HepG2 (cell line): ENCODE data around the gene DUSP8. TPM values are rescaled to one million over a fixed set of nuclear protein-coding genes. Genes with fewer than 3 reads are reported as not detected.

Source experiments
- AGO1 ChIP-seq: fragments of 200-400 bp; formaldehyde crosslinking; IDR thresholded peaks from 2 replicates; pipeline ENCODE4 v1.6.1; 2017; ENCODE audit warnings: mild to moderate bottlenecking, low read depth, low read length, moderate library complexity; ENCODE audit not compliant: poor library complexity, severe bottlenecking
- ATAD3A ChIP-seq: sonication (generic); formaldehyde crosslinking; IDR thresholded peaks from 2 replicates; pipeline ENCODE4 v1.4.0; 2020; ENCODE audit warnings: missing genetic modification reagents
- ATF1 ChIP-seq: IDR thresholded peaks from 2 replicates; pipeline ENCODE4 v1.6.1; 2016; ENCODE audit warnings: mild to moderate bottlenecking, control low read depth
- ATF6 ChIP-seq: sonication (generic); formaldehyde crosslinking; conservative IDR thresholded peaks from 2 replicates; pipeline ENCODE4 v1.4.0; 2020; ENCODE audit warnings: missing genetic modification reagents
- ATF7 ChIP-seq, 2 experiments: fragments of 450-650 bp in 1 of 2; sonication (generic) in 1 of 2; formaldehyde crosslinking in 1 of 2; IDR thresholded peaks; 2 replicates each; pipeline versions ENCODE4 v1.4.0 to v1.6.1; 2016 to 2020; ENCODE audit warnings: antibody characterized with exemption in 1 of 2, mild to moderate bottlenecking in 1 of 2, missing genetic modification reagents in 1 of 2
- HHEX ChIP-seq: IDR thresholded peaks from 2 replicates; pipeline ENCODE4 v1.6.1; 2016; ENCODE audit warnings: control low read depth
- HNRNPK ChIP-seq: fragments of 200-400 bp; formaldehyde crosslinking; IDR thresholded peaks from 2 replicates; pipeline ENCODE4 v1.6.1; 2018; ENCODE audit warnings: low read length, low read depth, moderate library complexity, mild to moderate bottlenecking; ENCODE audit not compliant: poor library complexity, severe bottlenecking
- HOXA3 ChIP-seq: sonication (generic); formaldehyde crosslinking; IDR thresholded peaks from 2 replicates; pipeline ENCODE4 v1.5.0; 2020; ENCODE audit warnings: missing genetic modification reagents
- ISX ChIP-seq: sonication (generic); formaldehyde crosslinking; conservative IDR thresholded peaks from 2 replicates; pipeline ENCODE4 v1.5.0; 2020; ENCODE audit warnings: missing genetic modification reagents
- KDM3A ChIP-seq: IDR thresholded peaks from 2 replicates; pipeline ENCODE4 v1.6.1; 2018; ENCODE audit warnings: low read depth, missing compliant biosample characterization
- NR1H2 ChIP-seq: sonication (generic); formaldehyde crosslinking; IDR thresholded peaks from 2 replicates; pipeline ENCODE4 v1.8.1; 2022; ENCODE audit warnings: low read depth, missing genetic modification reagents, borderline replicate concordance
- REPIN1 ChIP-seq: sonication (generic); formaldehyde crosslinking; IDR thresholded peaks from 2 replicates; pipeline ENCODE4 v1.8.0; 2022; ENCODE audit warnings: missing genetic modification reagents, low read depth, mild to moderate bottlenecking, borderline replicate concordance
- SCMH1 ChIP-seq: sonication (generic); formaldehyde crosslinking; IDR thresholded peaks from 2 replicates; pipeline ENCODE4 v1.9.0; 2021; ENCODE audit warnings: missing genetic modification reagents, mild to moderate bottlenecking, borderline replicate concordance
- STAT5B ChIP-seq: sonication (generic); formaldehyde crosslinking; IDR thresholded peaks from 2 replicates; pipeline ENCODE4 v1.4.0; 2020; ENCODE audit warnings: missing genetic modification reagents
- TCF7L2 ChIP-seq: IDR thresholded peaks from 2 replicates; pipeline ENCODE4 v1.6.1; 2011; ENCODE audit warnings: mild to moderate bottlenecking, low read depth, low read length, moderate library complexity
- WIZ ChIP-seq: sonication (generic); formaldehyde crosslinking; IDR thresholded peaks from 2 replicates; pipeline ENCODE4 v1.5.1; 2020; ENCODE audit warnings: mild to moderate bottlenecking, missing genetic modification reagents
- ZNF124 ChIP-seq: sonication (generic); formaldehyde crosslinking; IDR thresholded peaks from 2 replicates; pipeline ENCODE4 v1.4.0; 2020; ENCODE audit warnings: missing genetic modification reagents
- ZNF343 ChIP-seq: sonication (generic); formaldehyde crosslinking; IDR thresholded peaks from 2 replicates; pipeline ENCODE4 v1.4.0; 2020; ENCODE audit warnings: mild to moderate bottlenecking, missing genetic modification reagents
- ZNF367 ChIP-seq: sonication (generic); formaldehyde crosslinking; IDR thresholded peaks from 2 replicates; pipeline ENCODE4 v1.4.0; 2020; ENCODE audit warnings: missing genetic modification reagents, borderline replicate concordance
- ZNF558 ChIP-seq: sonication (generic); formaldehyde crosslinking; IDR thresholded peaks from 2 replicates; pipeline ENCODE4 v1.9.0; 2022; ENCODE audit warnings: mild to moderate bottlenecking, missing genetic modification reagents, borderline replicate concordance
- ZNF772 ChIP-seq: sonication (generic); formaldehyde crosslinking; IDR thresholded peaks from 2 replicates; pipeline ENCODE4 v1.5.0; 2020; ENCODE audit warnings: mild to moderate bottlenecking, missing genetic modification reagents
- ZNF780A ChIP-seq: sonication (generic); formaldehyde crosslinking; IDR thresholded peaks from 2 replicates; pipeline ENCODE4 v1.8.0; 2022; ENCODE audit warnings: mild to moderate bottlenecking, missing genetic modification reagents, moderate library complexity
- ZNF784 ChIP-seq: sonication (generic); formaldehyde crosslinking; IDR thresholded peaks from 2 replicates; pipeline ENCODE4 v1.5.1; 2020; ENCODE audit warnings: missing genetic modification reagents, mild to moderate bottlenecking, borderline replicate concordance
- polyA plus RNA-seq, 8 experiments: library from polyadenylated mRNA; depleted of rRNA in 3 of 8; stranded (reverse) in 7 of 8; unstranded in 1 of 8; fragments of >200 nt; fragmentation: Illumina TruSeq in 4 of 8; extraction: Trizol in 4 of 8; gene quantifications; 2 replicates each; pipeline versions ENCODE4 v1.2.1 to v1.2.3, GENCODE V29; 2011 to 2016; ENCODE audit warnings: low read depth in 4 of 8, missing spikeins in 1 of 8, mixed read lengths in 1 of 8; ENCODE audit not compliant: insufficient read depth in 1 of 8
- total RNA-seq, 5 experiments: library from RNA; depleted of rRNA; stranded (reverse); fragments of >200 nt; fragmentation: Illumina TruSeq; extraction: Trizol; gene quantifications; 2 replicates each; pipeline ENCODE4 v1.2.3, GENCODE V29; 2016; ENCODE audit warnings: low read depth in 1 of 5
- TF ChIP-seq, protein P1 (sequence below): sonication (generic); formaldehyde crosslinking; IDR thresholded peaks from 2 replicates; pipeline ENCODE4 v1.8.1; 2023; ENCODE audit warnings: mild to moderate bottlenecking, missing genetic modification reagents
- TF ChIP-seq, protein P2 (sequence below): sonication (generic); formaldehyde crosslinking; conservative IDR thresholded peaks from 2 replicates; pipeline ENCODE4 v1.8.0; 2022; ENCODE audit warnings: missing genetic modification reagents

DUSP8 gene
- total and polyA plus RNA-seq, 2 of the 13 experiments (the other 11 are each of a cell fraction or from before 2014, with no cell fraction given), result 1.8 to 8.0 TPM

GRCh38 chr11:1570896-1571759 lies 943 bp downstream of the DUSP8 start (continued):
- TF ChIP-seq ZNF558 (CRISPR knock-in tag), result 0 out of 2 replicates have a peak, but pooled peaks have one; percentile 33
- no peak for TF ChIP-seq ZNF780A (CRISPR knock-in tag)
- no peak for TF ChIP-seq ISX
- no peak for TF ChIP-seq ZNF784 (CRISPR knock-in tag)
- TF ChIP-seq TCF7L2, result no peak
- no peak for TF ChIP-seq ZNF124 (CRISPR knock-in tag)
- TF ChIP-seq WIZ (CRISPR knock-in tag), result no peak
- TF ChIP-seq STAT5B (CRISPR knock-in tag), result no peak
- peak; percentile 41 for TF ChIP-seq HNRNPK
- no peak for TF ChIP-seq ATF6 (CRISPR knock-in tag)
- 0 out of 2 replicates have a peak, but pooled peaks have one; percentile 12 for TF ChIP-seq HOXA3 (CRISPR knock-in tag)
- TF ChIP-seq ATAD3A (CRISPR knock-in tag), result no peak
- peak; percentile 74 for TF ChIP-seq AGO1
- TF ChIP-seq ZNF367, result no peak; the same call in 1 of the 2 replicates
- TF ChIP-seq REPIN1 (CRISPR knock-in tag), result no peak
- TF ChIP-seq NR1H2 (CRISPR knock-in tag), result no peak
- no peak for TF ChIP-seq ZNF343 (CRISPR knock-in tag)
- no peak for TF ChIP-seq HHEX (CRISPR knock-in tag)
- no peak for TF ChIP-seq ATF1 (CRISPR knock-in tag)
- TF ChIP-seq ZNF772 (CRISPR knock-in tag), result no peak
- no peak for TF ChIP-seq KDM3A
- TF ChIP-seq, protein P1, sequence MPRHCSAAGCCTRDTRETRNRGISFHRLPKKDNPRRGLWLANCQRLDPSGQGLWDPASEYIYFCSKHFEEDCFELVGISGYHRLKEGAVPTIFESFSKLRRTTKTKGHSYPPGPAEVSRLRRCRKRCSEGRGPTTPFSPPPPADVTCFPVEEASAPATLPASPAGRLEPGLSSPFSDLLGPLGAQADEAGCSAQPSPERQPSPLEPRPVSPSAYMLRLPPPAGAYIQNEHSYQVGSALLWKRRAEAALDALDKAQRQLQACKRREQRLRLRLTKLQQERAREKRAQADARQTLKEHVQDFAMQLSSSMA (CRISPR knock-in tag), result no peak
- TF ChIP-seq ATF7 (IDR thresholded peaks at IDR 0.05), result no peak
- no peak for TF ChIP-seq ATF7 (CRISPR knock-in tag; IDR thresholded peaks at IDR 0.05)
- TF ChIP-seq SCMH1 (CRISPR knock-in tag), result no peak
- TF ChIP-seq, protein P2, sequence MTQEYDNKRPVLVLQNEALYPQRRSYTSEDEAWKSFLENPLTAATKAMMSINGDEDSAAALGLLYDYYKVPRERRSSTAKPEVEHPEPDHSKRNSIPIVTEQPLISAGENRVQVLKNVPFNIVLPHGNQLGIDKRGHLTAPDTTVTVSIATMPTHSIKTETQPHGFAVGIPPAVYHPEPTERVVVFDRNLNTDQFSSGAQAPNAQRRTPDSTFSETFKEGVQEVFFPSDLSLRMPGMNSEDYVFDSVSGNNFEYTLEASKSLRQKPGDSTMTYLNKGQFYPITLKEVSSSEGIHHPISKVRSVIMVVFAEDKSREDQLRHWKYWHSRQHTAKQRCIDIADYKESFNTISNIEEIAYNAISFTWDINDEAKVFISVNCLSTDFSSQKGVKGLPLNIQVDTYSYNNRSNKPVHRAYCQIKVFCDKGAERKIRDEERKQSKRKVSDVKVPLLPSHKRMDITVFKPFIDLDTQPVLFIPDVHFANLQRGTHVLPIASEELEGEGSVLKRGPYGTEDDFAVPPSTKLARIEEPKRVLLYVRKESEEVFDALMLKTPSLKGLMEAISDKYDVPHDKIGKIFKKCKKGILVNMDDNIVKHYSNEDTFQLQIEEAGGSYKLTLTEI (CRISPR knock-in tag), result no peak
